AG09309 (cell line): ENCODE results near the gene BTBD9.

Experiments
- DNase-seq: peaks from one replicate; pipeline ENCODE4 v3.0.0-alpha.2; 2010; ENCODE audit warnings: low read depth
- H3K4me3 ChIP-seq: 2 replicates; pipeline ENCODE4 v1.5.1; 2011; ENCODE audit warnings: mild to moderate bottlenecking, low read depth, low read length, moderate library complexity; ENCODE audit not compliant: control insufficient read depth
- TF ChIP-seq, protein P1 (sequence below): IDR thresholded peaks from 2 replicates; pipeline ENCODE4 v1.5.1; 2011; ENCODE audit warnings: mild to moderate bottlenecking, low read depth, low read length, inconsistent platforms; ENCODE audit not compliant: insufficient read depth, control insufficient read depth; ENCODE audit errors: missing control alignments

The BTBD9 gene

DNA sequence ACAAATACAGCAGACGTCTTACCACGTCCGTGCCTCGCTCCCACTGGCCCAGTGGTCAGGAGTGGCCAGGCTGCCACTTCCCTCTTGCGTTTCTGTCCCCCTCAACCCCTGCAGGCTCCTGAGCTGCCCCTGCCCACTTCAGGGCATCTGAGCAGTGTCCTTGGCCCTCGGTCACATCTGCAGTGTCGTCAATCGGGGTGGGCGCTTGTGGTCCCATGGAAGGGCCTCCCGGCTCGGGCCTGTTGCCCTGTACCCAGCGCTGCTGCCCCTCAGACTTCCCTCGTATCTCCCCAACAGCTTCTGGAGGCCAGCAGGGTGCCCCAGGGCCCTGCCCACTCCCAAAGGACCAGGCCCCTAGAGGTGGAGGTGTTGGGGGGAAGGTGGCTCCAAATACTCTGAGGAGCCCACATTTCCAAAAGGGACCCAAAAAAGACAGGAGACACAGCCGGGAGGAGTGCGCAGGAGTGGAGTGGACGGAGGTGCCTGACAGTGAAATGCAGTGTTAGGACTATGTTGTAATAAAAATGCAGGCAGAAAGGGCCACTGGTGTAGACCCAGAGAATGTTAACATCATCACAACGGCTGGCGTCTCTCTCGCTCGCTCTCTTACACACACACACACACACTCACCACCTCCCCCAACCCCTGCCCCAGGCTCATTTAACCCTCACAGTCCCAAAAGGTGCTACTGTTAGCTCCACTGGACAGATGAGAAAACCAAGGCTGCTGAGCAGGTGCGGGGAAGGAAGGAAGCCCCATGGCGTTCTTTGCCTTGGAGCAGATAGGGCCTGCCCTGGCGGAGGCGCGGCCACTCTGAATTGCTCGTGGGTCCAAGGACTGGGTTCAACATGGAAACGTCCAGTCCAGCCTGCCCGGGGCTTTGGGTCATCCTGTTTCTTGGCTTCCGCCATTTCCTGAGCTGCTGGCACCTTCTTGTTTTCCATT lies 476.3 kb downstream of the BTBD9 start:
- DNase-seq, result no peak
- no peak overlapping the region for H3K4me3 ChIP-seq
- TF ChIP-seq, protein P1, sequence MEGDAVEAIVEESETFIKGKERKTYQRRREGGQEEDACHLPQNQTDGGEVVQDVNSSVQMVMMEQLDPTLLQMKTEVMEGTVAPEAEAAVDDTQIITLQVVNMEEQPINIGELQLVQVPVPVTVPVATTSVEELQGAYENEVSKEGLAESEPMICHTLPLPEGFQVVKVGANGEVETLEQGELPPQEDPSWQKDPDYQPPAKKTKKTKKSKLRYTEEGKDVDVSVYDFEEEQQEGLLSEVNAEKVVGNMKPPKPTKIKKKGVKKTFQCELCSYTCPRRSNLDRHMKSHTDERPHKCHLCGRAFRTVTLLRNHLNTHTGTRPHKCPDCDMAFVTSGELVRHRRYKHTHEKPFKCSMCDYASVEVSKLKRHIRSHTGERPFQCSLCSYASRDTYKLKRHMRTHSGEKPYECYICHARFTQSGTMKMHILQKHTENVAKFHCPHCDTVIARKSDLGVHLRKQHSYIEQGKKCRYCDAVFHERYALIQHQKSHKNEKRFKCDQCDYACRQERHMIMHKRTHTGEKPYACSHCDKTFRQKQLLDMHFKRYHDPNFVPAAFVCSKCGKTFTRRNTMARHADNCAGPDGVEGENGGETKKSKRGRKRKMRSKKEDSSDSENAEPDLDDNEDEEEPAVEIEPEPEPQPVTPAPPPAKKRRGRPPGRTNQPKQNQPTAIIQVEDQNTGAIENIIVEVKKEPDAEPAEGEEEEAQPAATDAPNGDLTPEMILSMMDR, result no peak

DNA sequence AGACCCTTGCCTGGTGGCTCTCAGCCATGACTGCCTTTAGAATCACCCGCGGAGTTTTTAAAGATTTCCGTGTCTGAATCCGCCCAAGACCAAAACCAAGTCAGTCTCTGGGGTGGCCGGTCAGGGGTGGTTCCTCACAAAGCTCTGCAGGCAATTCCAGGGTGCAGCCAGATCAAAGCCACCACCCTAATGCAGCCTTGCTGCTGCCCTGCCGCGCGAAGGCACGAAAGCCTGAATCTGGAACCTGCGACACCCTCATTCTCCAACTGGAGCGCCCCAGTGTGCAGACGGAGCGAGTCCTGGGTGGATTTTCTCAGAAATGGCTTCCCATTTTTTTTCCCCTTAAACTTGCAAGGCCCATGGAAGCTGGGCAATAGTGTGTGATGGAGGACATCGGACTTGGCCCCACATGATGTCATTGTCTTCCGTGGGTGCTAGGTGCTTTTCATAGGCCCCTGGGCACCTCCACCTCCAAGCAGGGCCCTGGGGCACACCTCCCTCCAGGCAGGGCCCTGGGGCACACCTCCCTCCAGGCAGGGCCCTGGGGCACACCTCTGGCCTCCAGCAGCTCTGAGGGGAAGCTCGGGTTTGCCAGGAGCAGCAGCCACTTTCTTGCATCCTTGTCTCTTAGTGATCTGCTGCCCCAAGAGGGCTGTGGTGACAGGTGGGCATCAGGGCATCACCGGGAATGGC lies 477.1 kb downstream of the BTBD9 start:
- TF ChIP-seq, protein P1, result no peak
- DNase-seq, result no peak
- no peak overlapping the region for H3K4me3 ChIP-seq

- H3K4me3 ChIP-seq, result no peak overlapping the region
- no peak for DNase-seq
- TF ChIP-seq, protein P1, result no peak
Measured at GRCh38 chr6:38161754-38162492, 477.8 kb downstream of the BTBD9 start.

- no peak overlapping the region for H3K4me3 ChIP-seq
- no peak for DNase-seq
- TF ChIP-seq, protein P1, result no peak
Measured at GRCh38 chr6:38161331-38161730, 478.4 kb downstream of the BTBD9 start.

DNA sequence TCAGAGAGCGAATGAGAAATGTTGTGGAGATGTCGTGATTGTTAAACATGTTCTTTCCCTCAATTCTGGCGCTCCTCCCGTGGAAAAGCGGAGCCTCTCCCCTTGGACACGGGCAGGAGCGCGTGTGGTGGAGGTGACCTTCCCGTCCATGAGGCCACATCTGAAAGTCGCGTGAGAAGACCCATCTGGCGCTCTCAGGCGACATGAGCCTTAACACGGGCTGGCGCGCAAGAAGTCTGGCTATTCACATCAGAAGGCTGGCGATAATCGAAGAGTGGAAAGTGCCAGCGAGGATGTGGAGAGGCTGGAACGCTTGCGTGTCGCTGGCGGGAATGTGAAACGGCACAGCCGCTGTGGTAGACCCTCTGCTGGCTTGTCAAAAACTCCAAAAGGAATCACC lies 478.9 kb downstream of the BTBD9 start:
- no peak overlapping the region for H3K4me3 ChIP-seq
- TF ChIP-seq, protein P1, result no peak
- no peak for DNase-seq

DNA sequence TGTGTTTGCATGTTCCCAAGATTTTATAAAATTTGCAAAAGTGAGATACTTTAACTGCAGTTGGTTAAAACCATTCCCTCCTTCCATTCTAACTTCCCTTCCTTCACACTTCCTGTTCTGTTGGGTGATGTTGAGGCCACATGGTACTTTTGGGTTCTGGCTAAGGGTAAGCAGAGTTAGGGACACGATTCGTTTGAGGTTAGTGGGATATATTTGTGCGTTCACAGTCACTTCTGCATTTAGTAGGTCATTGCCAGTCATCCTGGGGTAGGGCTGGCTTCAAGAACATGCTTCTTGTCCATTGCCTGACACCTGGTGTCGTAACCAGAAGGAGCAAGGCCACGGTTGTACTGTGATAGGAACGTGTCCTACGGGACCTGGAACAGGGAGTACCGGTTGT lies 480.1 kb downstream of the BTBD9 start:
- H3K4me3 ChIP-seq, result no peak overlapping the region
- no peak for DNase-seq
- TF ChIP-seq, protein P1, result no peak
